K562 (cell line): ENCODE results near the gene BRD3OS. TPM values are rescaled to one million over a fixed set of nuclear protein-coding genes. Genes with fewer than 3 reads are reported as not detected.

Experiments used
- BHLHE40 ChIP-seq: IDR thresholded peaks from 2 replicates; pipeline ENCODE4 v1.6.1; 2011; ENCODE audit warnings: low read length, improper control_type of control experiment
- CREB3L1 ChIP-seq: fragments of 450-650 bp; IDR thresholded peaks from 2 replicates; pipeline ENCODE4 v1.6.1; 2014; ENCODE audit warnings: low read depth, mild to moderate bottlenecking, moderate library complexity, borderline replicate concordance
- IRF9 ChIP-seq: fragments of 450-650 bp; IDR thresholded peaks from 2 replicates; pipeline ENCODE4 v1.6.1; 2016; ENCODE audit warnings: missing biosample characterization, missing genetic modification characterization
- KDM5B ChIP-seq: fragments of 200-600 bp; sonication (generic); IDR thresholded peaks from 2 replicates; pipeline ENCODE4 v1.6.1; 2012; ENCODE audit warnings: low read depth, mild to moderate bottlenecking, moderate library complexity, low read length, control low read depth, inconsistent platforms; ENCODE audit not compliant: insufficient replicate concordance
- MAFK ChIP-seq: IDR thresholded peaks from 2 replicates; pipeline ENCODE4 v1.6.1; 2011; ENCODE audit warnings: low read length, improper control_type of control experiment
- MCM3 ChIP-seq: fragments of 450-650 bp; IDR thresholded peaks from 2 replicates; pipeline ENCODE4 v1.6.1; 2016
- POLR2A ChIP-seq: fragments of 450-650 bp; conservative IDR thresholded peaks from 2 replicates; pipeline ENCODE4 v1.6.1; 2016
- POLR2AphosphoS2 ChIP-seq: IDR thresholded peaks from 2 replicates; pipeline ENCODE4 v1.6.1; 2012; ENCODE audit warnings: low read length, improper control_type of control experiment
- SRSF3 ChIP-seq: fragments of 200-400 bp; formaldehyde crosslinking; IDR thresholded peaks from 2 replicates; pipeline ENCODE4 v1.6.1; 2016; ENCODE audit warnings: mild to moderate bottlenecking, low read length, moderate library complexity; ENCODE audit not compliant: insufficient read depth
- TEAD2 ChIP-seq: fragments of 450-650 bp; IDR thresholded peaks from 2 replicates; pipeline ENCODE4 v1.6.1; 2016; ENCODE audit warnings: missing genetic modification characterization, control low read depth, missing compliant biosample characterization
- ZNF175 ChIP-seq: fragments of 200-800 bp; sonication (Bioruptor generic); IDR thresholded peaks from 2 replicates; pipeline ENCODE4 v1.6.1; 2016; ENCODE audit warnings: low read depth, mild to moderate bottlenecking, missing genetic modification characterization, missing compliant biosample characterization
- ZNF583 ChIP-seq: fragments of 250-450 bp; sonication (Bioruptor Pico); IDR thresholded peaks from 2 replicates; pipeline ENCODE4 v1.4.0; 2020
- polyA plus RNA-seq, 8 experiments: library from polyadenylated mRNA; depleted of rRNA in 4 of 8; stranded (reverse) in 5 of 8; unstranded in 3 of 8; fragments of >200 nt; fragmentation: Nextera tagmentation in 2 of 8; fragmentation: Illumina TruSeq in 1 of 8; extraction: Ambion mirVana in 2 of 8; extraction: Trizol in 1 of 8; gene quantifications; 2 replicates each; pipeline versions ENCODE4 v1.2.1 to v1.2.3, GENCODE V29; 2011 to 2014; ENCODE audit warnings: inconsistent platforms in 1 of 8, missing spikeins in 1 of 8
- total RNA-seq, 7 experiments: library from RNA; depleted of rRNA in 6 of 7; stranded (reverse); fragments of >200 nt in 6 of 7; fragmentation: Illumina TruSeq in 2 of 7; extraction: Trizol in 2 of 7; gene quantifications; 2 replicates each; pipeline versions ENCODE4 v1.2.1 to v1.2.3, GENCODE V29; 2011 to 2021; ENCODE audit warnings: low replicate concordance in 1 of 7
- TF ChIP-seq, protein P1 (sequence below): fragments of 450-650 bp; IDR thresholded peaks from 2 replicates; pipeline ENCODE4 v1.6.1; 2016; ENCODE audit warnings: mild to moderate bottlenecking, moderate library complexity

BRD3OS gene
- total and polyA plus RNA-seq, 9 of the 15 experiments (the other 6 are each of a cell fraction or from before 2014, with no cell fraction given) = 1.1 to 8.7 (median 5.9) TPM

DNA sequence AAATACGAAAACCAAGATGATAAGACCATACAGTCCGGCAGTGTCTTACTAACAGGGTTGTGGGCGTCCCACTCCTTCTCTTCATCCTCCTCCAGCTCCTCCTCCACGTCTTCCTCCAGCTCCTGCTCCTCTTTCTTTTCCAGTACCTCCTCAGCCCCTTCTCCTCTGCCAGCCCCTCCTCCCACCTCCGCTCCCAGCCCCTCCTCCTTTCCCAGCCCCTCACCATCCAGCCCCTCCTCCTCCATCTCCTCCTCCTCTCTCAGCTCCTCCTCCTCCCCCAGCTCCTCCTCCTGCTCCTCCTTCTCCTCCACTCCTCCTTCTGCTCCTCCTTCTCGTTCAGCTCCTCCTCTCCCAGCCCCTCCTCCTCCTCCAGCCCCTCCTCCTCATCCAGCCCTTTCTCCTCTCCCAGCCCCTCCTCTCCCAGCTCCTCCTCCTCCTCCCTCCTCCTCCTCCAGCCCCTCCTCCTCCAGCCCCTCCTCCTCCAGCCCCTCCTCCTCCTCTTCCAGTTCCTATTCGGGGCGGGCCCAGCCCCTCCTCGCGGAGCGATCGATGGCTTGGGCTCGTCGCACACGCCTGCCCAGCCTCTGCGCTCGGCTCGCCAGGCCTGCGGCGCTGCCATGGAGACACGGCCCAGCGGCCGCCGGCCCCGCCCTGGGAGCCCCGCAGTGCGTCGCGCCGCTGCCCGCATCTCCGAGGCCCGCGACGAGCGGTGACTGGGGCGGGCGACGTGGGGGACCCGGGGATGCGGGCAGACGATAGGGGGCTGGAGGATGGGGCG is at the start of gene BRD3OS (continued):
- TF ChIP-seq, protein P1, sequence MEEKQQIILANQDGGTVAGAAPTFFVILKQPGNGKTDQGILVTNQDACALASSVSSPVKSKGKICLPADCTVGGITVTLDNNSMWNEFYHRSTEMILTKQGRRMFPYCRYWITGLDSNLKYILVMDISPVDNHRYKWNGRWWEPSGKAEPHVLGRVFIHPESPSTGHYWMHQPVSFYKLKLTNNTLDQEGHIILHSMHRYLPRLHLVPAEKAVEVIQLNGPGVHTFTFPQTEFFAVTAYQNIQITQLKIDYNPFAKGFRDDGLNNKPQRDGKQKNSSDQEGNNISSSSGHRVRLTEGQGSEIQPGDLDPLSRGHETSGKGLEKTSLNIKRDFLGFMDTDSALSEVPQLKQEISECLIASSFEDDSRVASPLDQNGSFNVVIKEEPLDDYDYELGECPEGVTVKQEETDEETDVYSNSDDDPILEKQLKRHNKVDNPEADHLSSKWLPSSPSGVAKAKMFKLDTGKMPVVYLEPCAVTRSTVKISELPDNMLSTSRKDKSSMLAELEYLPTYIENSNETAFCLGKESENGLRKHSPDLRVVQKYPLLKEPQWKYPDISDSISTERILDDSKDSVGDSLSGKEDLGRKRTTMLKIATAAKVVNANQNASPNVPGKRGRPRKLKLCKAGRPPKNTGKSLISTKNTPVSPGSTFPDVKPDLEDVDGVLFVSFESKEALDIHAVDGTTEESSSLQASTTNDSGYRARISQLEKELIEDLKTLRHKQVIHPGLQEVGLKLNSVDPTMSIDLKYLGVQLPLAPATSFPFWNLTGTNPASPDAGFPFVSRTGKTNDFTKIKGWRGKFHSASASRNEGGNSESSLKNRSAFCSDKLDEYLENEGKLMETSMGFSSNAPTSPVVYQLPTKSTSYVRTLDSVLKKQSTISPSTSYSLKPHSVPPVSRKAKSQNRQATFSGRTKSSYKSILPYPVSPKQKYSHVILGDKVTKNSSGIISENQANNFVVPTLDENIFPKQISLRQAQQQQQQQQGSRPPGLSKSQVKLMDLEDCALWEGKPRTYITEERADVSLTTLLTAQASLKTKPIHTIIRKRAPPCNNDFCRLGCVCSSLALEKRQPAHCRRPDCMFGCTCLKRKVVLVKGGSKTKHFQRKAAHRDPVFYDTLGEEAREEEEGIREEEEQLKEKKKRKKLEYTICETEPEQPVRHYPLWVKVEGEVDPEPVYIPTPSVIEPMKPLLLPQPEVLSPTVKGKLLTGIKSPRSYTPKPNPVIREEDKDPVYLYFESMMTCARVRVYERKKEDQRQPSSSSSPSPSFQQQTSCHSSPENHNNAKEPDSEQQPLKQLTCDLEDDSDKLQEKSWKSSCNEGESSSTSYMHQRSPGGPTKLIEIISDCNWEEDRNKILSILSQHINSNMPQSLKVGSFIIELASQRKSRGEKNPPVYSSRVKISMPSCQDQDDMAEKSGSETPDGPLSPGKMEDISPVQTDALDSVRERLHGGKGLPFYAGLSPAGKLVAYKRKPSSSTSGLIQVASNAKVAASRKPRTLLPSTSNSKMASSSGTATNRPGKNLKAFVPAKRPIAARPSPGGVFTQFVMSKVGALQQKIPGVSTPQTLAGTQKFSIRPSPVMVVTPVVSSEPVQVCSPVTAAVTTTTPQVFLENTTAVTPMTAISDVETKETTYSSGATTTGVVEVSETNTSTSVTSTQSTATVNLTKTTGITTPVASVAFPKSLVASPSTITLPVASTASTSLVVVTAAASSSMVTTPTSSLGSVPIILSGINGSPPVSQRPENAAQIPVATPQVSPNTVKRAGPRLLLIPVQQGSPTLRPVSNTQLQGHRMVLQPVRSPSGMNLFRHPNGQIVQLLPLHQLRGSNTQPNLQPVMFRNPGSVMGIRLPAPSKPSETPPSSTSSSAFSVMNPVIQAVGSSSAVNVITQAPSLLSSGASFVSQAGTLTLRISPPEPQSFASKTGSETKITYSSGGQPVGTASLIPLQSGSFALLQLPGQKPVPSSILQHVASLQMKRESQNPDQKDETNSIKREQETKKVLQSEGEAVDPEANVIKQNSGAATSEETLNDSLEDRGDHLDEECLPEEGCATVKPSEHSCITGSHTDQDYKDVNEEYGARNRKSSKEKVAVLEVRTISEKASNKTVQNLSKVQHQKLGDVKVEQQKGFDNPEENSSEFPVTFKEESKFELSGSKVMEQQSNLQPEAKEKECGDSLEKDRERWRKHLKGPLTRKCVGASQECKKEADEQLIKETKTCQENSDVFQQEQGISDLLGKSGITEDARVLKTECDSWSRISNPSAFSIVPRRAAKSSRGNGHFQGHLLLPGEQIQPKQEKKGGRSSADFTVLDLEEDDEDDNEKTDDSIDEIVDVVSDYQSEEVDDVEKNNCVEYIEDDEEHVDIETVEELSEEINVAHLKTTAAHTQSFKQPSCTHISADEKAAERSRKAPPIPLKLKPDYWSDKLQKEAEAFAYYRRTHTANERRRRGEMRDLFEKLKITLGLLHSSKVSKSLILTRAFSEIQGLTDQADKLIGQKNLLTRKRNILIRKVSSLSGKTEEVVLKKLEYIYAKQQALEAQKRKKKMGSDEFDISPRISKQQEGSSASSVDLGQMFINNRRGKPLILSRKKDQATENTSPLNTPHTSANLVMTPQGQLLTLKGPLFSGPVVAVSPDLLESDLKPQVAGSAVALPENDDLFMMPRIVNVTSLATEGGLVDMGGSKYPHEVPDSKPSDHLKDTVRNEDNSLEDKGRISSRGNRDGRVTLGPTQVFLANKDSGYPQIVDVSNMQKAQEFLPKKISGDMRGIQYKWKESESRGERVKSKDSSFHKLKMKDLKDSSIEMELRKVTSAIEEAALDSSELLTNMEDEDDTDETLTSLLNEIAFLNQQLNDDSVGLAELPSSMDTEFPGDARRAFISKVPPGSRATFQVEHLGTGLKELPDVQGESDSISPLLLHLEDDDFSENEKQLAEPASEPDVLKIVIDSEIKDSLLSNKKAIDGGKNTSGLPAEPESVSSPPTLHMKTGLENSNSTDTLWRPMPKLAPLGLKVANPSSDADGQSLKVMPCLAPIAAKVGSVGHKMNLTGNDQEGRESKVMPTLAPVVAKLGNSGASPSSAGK = no peak
- TF ChIP-seq IRF9 = no peak
- no peak for TF ChIP-seq SRSF3
- no peak for TF ChIP-seq KDM5B
- TF ChIP-seq CREB3L1 = no peak
- TF ChIP-seq BHLHE40 = peak; percentile 60; the same call in 1 of the 2 replicates
- TF ChIP-seq MAFK = no peak
- no peak for TF ChIP-seq POLR2AphosphoS2
- TF ChIP-seq ZNF583 (CRISPR knock-in tag) = no peak
- TF ChIP-seq TEAD2 (tag) = no peak
- TF ChIP-seq POLR2A = no peak
- no peak for TF ChIP-seq MCM3
- no peak for TF ChIP-seq ZNF175 (CRISPR knock-in tag)
